8988T (cell line): ENCODE data around the gene CCDC88A.
"Not testable (repeated sequence)": the region's sequence is repeated elsewhere in the genome, so short reads cannot be mapped to it uniquely, and the experiment has no call there.

Experiments
- DNase-seq: peaks from one replicate; pipeline ENCODE4 v3.0.0; 2011

The CCDC88A gene, protein sequence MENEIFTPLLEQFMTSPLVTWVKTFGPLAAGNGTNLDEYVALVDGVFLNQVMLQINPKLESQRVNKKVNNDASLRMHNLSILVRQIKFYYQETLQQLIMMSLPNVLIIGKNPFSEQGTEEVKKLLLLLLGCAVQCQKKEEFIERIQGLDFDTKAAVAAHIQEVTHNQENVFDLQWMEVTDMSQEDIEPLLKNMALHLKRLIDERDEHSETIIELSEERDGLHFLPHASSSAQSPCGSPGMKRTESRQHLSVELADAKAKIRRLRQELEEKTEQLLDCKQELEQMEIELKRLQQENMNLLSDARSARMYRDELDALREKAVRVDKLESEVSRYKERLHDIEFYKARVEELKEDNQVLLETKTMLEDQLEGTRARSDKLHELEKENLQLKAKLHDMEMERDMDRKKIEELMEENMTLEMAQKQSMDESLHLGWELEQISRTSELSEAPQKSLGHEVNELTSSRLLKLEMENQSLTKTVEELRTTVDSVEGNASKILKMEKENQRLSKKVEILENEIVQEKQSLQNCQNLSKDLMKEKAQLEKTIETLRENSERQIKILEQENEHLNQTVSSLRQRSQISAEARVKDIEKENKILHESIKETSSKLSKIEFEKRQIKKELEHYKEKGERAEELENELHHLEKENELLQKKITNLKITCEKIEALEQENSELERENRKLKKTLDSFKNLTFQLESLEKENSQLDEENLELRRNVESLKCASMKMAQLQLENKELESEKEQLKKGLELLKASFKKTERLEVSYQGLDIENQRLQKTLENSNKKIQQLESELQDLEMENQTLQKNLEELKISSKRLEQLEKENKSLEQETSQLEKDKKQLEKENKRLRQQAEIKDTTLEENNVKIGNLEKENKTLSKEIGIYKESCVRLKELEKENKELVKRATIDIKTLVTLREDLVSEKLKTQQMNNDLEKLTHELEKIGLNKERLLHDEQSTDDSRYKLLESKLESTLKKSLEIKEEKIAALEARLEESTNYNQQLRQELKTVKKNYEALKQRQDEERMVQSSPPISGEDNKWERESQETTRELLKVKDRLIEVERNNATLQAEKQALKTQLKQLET (N-terminal part only)

GRCh38 chr2:55419679-55420438 lies at the start of gene CCDC88A:
Gene CCDC88A (minus strand): TSS chr2:55419856. CDS start chr2:55419079, 777 bp downstream.
- DNase-seq: peak; percentile 75

DNA sequence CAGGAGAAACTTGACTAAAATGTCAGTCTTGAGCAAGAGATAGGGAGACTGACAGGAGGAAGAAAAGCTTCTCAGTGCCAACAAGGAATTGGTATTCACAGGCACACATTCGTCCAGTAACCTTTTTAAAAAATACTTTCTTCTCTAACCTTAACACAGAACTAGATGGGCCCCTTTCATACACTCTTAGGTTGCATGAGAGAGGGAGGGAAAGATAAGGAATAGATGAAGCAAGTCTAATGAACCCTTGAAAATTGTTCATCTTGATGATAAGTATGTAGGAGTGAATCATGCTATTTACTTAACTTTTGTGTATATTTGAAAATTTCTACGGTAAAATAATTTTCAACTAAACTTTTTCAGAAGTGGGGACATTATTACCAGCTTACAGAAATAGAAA lies 42.0 kb upstream of the CCDC88A start:
- DNase-seq: no peak

DNA sequence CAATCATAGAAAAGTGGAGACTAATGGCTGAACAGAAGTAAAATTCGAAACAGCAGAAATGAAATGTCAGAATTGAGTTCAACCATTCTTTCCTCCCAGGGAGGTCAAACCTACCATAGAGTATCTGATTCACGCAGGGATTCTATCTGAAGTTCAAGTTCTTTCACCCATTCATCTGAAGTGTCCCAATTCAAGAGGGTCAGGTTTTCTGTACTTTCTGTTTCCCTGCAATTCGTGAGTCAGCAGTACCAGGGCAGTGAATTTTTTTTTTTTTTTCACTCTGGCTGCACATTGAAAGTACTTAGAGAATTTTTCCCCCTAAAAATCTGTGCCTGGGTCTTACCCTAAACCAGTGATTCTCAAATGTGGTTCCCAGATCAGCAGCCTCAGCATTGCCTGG lies 40.9 kb upstream of the CCDC88A start:
- DNase-seq: no peak

DNA sequence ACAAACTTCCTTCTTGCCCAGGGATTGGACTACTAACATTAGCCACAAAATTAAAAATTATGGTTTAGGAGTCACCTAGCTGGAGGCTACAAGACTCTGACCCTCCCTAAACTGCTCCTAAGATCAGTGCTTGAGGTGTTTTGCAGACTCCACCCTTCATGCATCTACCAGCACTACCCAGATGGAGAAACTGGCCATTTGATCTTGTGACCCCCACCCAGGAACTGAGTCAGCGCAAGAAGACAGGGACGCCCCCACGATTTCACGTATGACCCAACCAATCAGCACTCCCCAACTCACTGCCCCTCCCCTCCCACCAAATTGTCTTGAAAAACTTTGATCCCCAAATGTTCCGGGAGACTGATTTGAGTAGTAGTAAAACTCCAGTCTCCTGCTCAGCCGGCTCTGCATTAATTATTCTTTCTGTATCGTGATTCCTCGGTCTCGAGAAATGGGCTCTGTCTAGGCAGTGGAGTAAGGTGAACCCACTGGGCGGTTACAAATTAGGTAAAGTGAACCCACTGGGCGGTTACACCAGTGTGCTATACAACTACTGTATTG lies 40.1 kb upstream of the CCDC88A start:
- DNase-seq: no peak

- DNase-seq: no peak
These were observed 39.6 kb upstream of the CCDC88A start for GRCh38 chr2:55459279-55459678.

GRCh38 chr2:55454121-55454520 lies 34.5 kb upstream of the CCDC88A start:
- no peak for DNase-seq

GRCh38 chr2:55452879-55453278 lies 33.2 kb upstream of the CCDC88A start:
- no peak for DNase-seq

DNA sequence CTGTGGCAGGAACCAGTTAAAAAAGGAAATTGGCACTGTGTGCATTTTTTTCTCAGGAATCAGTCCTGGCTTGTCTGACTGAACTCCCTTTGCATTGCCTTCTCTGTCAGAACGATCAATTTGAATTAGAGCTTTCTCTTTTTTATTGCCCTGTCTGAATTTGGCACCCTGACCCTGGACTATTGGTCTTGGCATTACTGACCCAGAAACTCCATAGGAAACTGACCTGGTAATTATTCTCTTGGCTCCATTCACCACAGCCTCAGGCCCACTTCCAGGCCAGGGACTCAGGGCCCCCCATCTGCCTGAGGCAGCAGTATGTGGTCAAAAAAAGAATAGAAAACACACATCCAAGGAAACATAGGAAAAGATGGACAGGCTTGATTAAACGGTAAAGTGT lies 32.0 kb upstream of the CCDC88A start:
- DNase-seq: no peak

DNA sequence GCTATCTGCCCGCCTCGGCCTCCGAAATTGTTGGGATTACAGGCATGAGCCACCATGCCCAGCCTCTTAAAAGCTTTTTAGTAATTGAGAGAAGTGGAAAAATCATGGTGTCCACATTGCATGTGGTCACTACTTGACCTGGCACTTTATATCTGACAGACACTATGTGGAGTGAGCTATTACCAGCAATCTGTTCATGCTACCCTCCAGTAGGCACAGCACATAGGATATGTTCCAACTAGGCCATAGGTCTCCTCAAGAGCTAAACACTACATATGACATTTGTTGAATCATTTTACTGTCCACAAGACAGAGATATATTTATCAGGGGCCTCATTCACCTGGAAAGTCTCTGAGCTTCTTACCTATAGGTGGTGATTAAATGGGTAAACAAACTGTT lies 30.4 kb upstream of the CCDC88A start:
- DNase-seq: not testable (repeated sequence)

DNA sequence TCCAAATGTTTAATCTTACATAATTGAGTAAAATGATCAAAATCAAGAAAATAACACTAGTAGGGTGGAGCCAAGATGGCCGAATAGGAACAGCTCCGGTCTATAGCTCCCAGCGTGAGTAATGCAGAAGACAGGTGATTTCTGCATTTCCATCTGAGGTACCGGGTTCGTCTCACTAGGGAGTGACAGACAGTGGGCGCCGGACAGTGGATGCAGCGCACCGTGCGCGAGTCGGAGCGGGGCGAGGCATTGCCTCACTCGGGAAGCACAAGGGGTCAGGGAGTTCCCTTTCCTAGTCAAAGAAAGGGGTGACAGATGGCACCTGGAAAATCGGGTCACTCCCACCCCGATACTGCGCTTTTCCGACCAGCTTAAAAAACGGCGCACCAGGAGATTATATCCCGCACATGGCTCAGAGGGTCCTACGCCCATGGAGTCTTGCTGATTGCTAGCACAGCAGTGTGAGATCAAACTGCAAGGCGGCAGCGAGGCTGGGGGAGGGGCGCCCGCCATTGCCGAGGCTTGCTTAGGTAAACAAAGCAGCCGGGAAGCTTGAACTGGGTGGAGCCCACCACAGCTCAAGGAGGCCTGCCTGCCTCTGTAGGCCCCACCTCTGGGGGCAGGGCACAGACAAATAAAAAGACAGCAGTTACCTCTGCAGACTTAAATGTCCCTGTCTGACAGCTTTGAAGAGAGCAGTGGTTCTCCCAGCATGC lies 22.5 kb upstream of the CCDC88A start:
- not testable (repeated sequence) for DNase-seq

DNA sequence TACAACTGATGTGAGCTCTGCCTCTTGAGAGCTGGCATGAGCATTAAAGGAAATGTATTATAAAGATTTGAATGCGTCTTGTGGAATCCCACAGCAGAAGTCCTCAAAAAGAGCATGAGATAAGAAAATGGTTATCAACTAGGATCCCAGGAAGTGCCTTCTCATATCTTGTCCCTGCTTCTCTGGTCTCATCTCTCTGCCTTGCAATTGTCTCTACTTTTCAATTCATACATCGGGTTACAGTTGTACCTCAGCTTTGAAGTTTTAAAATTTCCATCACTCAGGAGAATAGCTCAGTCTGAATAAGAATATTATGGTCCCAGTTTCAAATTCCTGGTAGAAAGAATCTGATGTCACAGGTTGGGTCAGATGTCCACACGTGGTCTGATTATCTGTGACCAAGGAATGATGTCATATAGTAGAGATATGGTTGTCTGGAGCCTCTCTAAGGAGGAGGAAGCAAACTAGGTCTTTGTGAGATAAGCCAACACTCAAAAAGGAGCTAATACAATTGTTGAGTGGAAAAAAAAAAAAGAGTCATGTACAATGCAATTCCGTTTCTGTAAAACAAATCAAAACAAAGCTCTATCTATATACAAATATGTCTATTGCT lies 21.7 kb upstream of the CCDC88A start:
- no peak for DNase-seq

GRCh38 chr2:55439101-55439397 lies 19.4 kb upstream of the CCDC88A start:
- no peak for DNase-seq

GRCh38 chr2:55438391-55439100 lies 18.9 kb upstream of the CCDC88A start:
- DNase-seq: no peak

- no peak for DNase-seq
These were observed 18.1 kb upstream of the CCDC88A start for GRCh38 chr2:55437515-55438390.

DNA sequence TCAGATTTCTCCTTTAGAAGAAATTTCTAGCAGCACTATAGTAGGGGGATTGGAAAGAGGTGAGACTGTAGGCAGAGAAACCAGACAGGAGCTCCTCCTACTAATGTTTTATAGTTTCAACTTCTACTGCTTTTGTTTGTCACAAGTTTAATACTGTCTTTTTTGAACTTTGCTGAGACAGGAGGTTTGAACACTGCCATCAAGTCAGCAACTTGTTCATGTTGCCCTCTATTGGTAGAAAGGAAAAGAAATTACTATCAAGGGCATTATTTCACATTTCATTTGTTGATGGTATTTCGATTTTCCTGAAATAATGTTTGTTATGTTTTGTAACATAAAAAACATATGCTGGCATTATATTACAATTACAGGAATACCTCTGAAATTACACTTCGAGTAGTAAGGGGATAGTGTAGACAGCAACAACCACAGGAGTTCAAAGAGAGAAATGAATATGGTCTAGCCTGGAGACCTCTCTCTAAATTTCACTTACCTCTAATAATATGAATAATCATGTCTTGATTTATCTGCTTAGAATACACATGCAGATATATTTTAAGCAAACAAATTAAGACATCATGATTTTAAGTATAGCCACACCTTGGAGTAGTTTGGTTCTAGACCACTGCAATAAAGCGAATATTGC lies 12.4 kb upstream of the CCDC88A start:
- no peak for DNase-seq

DNA sequence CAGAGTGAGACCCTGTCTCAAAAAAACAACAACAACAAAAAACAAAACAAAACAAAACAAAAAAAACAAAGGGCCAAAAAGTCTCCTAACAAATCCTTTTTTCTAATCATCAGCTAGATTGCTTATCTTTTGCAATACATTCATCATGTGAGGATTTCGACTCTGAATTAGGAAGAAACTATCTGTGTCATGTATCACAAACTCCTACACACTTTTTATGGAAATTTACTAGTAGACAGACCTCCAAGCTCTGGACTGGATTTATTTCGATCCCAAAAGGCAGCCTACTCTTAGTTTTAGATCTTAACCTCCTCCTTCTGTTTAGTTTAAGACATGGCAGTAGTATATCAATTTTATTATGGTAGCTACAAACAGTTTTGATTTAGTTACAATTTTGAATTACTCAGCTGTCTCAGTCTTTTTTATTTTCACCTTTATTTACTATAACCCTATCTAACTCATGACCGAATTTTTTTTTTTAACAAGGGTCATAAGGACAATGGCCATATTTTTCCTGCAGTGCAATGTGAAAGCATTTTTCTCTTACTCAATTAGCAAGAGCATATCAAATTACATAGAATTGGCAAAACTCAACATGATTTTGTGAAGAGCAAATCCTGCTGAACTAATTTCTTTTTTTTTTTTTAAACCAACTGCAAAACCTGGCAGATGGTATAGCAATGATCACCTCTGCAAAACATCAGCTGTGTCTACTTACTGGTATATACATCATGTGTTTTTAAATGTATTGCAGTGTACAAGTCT lies 10.7 kb upstream of the CCDC88A start:
- no peak for DNase-seq

- DNase-seq: no peak
These were observed 8.6 kb upstream of the CCDC88A start for GRCh38 chr2:55428258-55428657.

DNA sequence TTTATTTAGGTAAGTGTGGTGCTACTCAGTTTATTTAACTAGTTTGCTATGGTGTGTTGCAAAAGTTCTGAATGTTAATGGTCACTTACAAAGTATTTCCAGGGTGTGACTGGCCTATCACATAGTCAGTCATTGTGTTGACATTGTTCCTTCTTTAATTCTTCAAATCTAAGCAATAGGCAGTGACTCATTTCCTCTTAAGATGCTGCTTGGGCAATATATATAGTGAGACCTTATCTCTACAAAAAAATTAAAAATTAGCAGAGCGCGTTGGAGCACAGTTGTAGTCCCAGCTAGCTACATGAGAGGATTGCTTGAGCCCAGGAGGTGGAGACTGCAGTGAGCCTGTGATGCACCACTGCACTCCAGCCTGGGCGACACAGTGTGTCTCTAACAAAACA lies 5.8 kb upstream of the CCDC88A start:
- no peak for DNase-seq
